CD4-positive, alpha-beta T cell treated with Interleukin-6 for 4 hours (primary cell): ENCODE measurements around the gene TMEM31.
A peak's percentile ranks its signal among the peaks of the same experiment; 100 is the strongest.

Experiments used
- DNase-seq: peaks from one replicate; pipeline ENCODE4 v3.0.0-alpha.2; 2020; ENCODE audit warnings: mixed read lengths

Gene TMEM31, protein sequence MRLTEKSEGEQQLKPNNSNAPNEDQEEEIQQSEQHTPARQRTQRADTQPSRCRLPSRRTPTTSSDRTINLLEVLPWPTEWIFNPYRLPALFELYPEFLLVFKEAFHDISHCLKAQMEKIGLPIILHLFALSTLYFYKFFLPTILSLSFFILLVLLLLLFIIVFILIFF

DNA sequence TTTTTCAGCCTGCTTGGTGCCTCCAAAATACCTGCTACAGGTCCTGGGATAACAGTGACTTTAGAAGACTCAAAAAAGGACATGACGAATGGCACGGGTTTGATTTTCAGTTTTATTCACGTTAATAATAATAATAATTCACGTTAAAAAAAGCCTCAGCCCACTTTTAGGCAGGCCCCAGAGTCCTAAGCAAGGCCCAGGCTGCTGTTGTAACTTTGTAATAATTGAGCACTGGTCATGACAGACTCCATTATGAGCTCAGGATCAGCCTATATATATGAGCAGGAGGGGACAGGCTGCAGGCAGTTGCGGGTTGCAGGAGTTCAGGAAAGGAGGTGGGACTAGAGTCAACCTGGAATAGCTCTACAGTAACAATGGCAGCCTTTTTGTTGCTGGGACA, at the start of gene TMEM31:
Gene TMEM31, plus strand, starts transcription at position 301 of the 400 bp plus-strand sequence. CDS start 1,350 bp downstream, outside the sequence.
- no peak for DNase-seq

DNA sequence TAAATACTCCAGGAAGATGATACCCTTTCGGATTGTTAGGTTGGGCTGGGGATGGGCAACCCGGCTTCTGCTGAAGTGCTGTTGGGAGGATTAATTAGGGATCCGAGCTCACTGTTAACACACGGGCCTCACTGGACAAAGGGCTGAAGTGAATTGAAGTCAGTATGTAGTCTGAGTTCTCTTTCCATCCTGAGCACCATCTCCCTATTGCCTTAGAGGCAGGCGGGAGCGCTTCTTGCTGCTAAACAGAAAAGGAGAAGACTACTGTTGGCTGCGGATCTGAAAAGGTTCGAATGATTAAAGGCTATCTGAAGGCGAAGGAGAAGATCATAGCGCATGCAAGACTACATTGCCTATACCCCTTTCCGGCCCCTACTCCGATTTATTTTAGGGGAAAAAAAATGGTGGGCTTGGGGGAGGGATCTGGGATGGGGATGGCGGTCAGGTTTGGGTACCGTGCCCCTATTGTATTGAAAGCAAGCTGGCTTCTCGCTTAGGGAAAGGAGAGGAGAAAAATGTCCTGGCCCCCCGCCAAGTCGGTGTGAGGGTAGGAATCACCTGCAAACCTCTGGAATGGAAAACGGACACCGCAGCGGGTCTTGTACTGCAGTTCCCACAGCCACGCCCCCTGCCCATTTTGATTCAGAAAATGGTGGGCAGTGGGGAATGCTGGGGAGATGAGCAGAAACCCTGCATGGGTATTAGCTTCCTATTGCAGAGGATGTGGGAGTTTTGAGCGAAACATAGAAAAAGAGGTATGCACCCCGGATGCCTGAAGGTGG, 46.5 kb upstream of the TMEM31 start:
- no peak for DNase-seq

DNA sequence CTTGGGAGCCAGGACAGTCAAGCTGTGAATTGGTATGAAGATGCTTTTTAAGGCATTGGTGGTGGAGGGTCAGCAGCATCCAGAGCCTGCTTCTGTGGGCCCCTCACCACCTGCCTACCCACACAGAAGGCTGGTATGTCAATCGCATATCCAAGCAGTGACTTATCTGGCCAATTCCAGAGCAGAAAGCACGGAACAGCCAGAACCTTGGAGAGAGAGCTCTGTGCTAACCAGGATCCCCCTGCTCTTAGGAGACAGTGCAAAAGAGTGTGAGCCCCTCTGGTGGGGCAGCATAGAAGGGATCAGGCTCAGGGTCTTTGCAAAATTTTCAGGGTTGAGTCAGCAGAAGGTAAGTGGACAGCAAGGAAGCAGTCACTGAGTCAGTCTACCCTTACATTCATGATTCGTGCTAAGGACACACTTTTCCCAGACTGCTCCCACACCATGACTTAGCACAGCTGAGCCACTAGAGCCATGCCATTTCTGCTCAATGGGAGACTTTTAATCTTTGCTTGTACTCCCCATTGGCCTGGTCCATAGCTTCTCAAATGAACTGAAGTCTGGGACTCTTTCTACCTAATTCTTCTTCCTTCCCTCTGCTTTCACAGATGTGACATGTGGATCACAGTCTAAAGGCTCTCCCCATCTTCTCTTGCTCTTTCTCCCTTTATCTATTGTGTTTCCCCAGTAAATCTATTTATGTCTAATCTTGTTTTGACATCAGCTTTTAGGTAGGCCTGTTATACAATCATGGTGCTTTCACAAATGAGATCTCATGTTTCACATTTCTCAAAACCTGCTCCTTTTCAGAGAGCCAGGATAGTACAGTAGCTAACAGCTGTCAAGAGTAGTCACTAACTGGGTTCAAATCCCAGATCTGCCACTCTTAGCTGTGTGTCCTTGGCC, 44.3 kb upstream of the TMEM31 start:
- DNase-seq = no peak

DNA sequence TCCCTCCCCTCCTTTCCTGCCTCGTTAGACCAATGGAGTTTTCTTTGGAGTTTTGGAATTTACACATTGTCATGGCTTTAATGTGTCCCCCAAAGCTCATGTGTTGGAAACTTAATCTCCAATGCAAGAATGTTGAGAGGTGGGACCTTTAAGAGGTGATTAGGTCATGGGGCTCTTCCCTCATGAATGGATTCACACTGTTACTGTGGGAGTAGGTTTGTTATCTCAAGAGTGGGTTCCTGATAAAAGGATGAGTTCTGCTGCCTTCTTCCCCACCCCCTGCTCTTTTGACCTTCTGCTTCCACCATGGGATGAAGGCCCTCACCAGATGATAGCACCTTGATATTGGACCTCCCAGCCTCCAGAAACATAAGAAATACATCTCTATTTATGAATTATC, 41.0 kb upstream of the TMEM31 start:
- no peak for DNase-seq

DNA sequence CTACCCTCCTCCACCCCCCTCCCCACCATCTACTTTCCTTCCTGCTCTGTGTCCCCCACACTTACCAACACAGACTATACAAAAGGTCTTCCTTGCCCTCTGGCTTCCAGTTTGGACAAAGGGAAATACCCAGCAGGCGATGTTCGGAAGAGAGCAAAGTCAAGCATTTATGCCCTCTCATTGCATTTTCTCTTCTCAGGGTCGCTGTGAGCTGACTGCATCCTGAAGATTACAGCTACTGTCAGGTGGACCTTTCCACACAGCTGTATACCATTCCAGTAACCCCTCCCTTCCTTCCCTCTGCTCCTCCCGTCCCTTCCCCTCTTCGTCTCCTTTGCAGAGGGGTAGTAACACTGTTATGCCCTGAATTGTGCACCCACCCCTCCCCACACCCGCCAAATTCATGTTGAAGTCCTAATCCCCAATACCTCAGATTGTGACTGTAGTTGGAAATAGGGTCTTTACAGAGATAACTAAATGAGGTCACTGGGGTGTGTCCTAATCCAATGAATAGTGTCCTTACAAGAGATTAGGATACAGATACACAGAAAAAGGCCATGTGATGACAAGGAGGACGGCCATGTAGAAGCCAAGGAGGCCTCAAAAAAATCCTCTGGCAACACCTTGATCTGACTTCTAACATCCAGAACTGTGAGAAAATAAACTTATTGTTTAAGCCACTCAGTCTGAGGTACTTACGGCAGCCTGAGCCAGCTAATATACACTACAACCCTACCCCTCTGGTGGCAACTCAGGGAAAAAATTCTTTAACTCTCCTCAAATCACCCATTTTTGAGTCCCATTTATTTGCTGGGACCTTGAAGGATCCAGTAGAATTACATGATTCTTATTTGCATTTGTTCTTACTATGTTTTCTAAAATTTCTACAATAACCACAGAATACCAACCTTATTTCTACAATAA, 35.9 kb upstream of the TMEM31 start:
- DNase-seq = no peak

DNA sequence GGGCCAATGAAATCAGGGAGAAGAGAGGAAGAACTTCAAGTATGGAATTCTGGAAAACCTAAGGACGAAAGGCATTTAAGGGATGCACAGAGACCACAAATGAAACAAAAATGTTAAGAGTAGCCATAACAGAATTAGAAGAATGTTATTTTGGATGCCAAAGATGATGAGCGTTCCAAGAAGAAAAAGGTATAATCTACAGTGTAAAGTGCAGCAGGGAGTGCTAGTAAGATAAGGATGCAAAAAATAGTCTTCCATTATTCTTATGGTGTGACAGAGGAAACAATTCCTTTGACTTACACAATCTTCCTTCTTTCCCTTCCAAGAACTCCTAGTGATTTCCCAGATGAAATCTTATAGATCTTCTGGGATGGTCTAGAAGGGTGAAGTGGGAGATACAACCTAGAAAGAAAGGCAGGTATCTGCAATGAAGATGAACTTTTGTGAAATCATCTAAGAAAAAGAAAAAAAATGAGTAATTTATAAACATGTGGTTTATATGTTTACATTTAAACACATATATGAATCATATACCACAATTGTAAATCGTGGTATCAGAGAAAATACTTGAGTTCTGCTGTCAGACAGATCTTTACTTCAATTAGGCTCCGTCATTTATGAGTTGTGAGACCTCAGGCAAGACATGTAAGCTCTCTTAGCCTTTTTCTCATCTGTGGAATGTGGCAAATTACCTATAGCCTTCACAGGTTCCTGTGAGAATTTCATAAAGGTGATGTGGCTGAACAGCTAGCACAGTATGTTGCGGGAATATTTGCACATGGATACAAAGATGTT, 32.3 kb upstream of the TMEM31 start:
- DNase-seq = no peak

DNA sequence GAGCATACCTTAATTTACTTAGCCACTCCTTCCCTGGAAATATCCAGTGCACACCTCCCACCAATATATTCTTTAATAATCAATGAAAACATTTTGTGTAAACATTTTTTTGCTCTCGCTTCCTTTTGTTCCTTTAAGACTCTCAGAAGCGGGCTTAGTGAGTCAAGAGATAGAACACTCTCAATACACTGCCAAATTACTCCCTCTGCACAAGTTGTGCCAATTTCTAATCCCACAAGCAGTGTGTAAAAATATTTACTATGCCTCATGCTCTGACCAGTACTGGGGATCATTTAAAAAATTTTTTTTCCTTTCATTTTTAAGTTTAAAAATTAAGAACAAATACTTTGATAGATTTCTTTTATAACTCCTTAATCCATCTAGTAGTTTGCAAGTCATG, 29.3 kb upstream of the TMEM31 start:
- DNase-seq = no peak

DNA sequence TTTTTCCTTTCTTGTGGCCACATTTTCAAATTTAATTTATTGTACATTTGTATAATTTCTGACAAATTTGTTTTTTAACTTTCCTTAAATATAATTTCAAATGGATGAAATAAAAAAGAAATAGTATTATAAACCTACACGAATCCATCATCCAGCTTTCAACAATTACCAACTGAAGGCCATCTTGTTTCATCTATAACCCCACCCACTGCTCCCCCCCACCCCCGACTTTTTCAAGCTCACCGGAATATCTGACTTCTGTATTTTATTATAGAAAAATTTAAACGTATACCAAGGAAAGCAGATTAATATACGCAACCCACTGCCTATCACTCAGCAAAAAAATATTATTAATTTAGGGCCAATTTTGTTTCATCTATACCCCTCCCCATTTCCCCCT, 25.3 kb upstream of the TMEM31 start:
- DNase-seq = no peak

DNA sequence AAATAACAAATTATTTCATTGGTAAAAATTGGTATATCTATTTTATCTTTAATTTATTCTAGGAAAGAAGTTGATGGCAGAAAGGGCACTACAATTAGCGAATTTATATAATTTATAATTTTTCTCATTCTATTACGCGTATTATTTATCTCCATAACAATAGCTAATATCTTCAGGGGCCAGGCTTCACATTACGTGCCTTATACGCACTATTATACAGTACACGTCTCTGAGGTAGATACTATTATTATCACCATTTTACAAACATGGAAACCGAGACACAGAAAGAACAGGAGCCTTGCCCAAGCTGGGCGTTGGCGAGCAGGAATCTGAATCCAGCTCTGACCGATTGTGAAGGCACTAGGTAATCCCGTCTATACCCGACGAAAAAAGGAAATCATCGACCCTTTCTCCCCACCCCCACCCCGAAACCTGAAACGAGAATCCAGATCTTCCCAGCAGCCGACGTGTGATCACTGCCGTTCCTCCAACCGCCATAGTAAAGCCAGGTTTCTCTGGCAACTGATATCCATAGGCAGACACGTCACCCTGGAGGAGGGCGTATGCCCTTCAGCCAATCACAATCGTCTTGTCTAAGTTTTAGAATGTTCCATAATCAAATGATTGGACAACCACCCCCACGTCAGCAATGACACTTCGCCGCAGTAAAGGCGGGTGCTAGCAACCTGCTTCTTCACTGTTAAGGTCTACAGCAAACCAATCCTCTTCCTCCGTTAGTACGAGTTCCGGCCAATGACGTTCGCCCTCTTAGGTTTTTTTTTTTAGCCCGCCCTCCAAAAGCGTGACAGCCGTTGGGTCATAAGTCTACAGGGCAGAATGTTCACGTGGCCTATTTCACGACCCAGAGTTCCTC, 24.3 kb upstream of the TMEM31 start, which contains the start of gene MORF4L2:
Gene MORF4L2, minus strand, starts transcription at position 501 of the 874 bp plus-strand sequence. CDS start 9,672 bp downstream, outside the sequence.
- peak; percentile 87 for DNase-seq

DNA sequence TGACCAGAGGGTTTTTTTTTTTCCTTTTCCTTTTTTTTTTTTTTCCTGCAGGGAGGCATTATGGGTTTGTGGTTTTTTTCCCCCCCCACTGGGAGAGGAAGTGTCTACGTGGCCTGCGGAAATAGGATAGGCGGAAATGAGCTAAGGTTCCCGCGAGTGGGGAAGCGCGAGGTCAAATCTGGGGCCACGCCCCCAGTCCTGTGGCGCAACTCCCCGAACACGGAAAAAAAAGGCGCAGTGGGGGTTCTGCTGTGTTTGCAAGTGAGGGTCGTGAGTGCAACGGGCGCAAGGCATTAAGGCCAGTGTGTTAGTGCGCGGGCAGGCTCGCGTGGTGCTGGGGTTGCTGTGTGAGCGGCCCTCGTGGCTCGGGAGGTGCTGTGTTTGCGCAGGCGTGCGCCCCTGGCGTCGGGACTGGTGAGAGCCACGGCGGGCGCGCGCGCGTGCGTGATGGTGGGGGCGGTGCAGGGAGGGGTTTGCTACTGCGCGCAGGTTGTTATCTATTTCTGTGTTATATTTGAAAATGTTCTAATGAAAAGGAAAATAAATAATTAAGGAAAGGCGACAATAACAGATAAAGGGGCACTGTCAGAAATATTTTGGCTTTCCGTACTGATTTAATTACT, 23.5 kb upstream of the TMEM31 start:
- DNase-seq = peak; percentile 90

DNA sequence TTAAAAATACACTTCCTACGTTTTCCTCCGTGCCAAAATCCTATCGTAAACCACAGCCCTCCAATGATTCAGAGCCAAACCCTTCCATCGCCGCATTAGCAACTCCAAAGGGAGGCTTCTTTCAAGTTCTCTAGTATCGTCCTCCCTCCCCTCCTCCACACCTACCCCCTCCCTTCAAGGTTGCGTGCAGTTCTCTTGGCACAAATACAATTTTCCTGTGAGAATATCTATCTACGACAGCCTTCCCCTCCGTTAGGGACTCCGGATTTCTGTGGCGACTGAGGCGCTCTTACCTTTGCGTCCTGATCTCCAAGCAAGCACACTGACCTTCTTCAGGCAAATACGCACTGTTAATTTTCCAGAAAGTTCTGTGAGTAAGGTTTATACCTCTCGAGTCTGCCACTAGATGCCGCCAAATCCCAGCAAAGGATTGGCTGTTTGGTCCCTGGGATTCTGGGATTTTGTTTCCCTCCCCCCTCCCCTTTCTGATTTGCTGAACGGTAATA, 23.0 kb upstream of the TMEM31 start:
- DNase-seq = peak; percentile 57

DNA sequence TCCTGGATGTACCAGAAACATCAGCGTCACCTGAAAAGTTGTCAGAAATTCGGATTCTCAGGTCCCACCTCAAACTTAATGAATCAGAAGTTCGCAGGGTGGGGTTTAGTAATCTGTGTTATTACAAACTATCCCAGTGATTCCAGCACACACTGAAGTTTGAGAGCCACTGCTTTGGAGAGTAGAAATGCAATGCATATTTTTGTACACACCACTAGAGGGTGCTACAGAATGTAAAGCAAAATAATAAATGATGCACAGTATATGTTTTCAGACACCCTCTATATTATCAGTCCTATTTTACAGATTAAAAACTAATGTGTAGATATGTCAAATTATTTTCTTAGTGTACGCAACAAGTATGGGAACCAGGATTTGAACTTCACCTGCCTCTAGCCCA, 21.8 kb upstream of the TMEM31 start:
- no peak for DNase-seq

DNA sequence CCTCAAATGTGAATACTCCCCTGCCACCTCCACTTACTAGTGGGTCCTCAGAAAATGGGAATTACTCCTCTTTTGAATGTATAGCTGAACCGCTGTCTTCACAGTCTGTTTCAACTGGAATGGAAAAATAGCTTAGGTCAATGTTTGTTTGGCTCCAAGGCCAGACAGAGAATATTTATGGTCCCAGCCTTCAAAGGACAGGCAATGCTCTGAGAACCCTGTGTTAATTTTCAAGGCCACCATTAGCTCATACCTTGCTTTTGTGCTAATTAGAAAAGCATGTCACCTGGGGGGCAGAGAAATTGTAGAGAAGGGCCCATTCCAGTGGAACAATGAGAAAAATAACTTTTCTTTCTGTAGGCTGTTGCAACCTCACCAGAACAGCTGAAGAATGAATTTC, 19.6 kb upstream of the TMEM31 start:
- DNase-seq = no peak

DNA sequence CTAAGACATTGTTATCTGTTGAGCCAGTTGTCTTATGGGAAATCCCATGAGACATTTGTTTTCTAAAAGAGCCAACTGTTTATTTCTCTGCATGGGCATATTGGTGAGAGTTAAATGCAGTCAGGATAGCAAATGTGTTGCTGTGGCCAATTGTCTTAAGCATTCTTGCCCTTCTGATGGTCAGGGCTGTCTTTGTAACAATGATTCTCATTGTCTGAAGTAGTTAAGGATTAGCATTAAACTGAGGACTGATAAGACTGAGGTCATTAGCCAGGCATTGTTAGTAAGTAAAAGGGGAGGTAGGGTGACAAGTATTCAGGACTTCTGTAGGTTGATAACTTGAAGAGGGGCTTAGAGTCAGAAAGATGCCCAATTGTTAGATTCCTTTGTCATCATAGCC, 13.0 kb upstream of the TMEM31 start:
- no peak for DNase-seq

DNA sequence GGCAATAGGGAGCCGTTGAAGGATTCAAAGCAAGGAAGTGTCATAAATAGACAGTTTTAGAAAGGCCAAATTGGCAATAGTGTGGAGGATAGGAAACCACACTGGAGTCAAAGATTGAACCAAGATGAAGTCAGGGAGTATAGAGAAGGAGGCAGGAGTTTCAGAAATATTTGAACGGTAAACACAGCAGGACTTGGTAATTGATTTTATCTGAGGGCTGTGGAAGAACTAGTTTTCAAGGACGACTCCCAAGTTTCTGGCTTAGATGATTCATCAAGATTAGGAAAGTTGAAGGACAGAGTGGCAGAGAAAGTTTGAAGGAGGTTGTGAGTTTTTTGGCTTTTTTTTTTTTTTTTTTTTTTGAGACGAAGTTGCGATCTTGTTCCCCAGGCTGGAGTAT, 11.5 kb upstream of the TMEM31 start:
- no peak for DNase-seq

DNA sequence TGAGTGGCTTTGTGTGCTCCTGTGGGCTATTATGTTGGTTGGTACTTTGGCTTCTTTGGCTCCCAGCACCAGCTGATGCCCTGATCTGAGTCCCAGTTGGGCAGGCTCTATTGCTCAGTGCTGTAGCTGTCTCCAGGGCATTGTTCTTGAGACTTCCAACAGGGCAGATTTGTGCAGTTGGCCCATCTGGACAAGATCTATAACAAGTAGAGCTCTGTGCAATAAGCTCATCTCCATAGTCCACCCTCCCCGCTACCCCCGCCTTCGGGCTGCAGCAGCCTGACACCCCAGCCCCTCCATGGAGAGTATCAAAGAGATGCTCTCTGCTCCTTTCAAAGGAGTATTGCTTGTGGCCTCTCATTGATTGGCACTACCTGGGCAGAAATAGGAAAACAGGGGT, 5.8 kb upstream of the TMEM31 start:
- DNase-seq = no peak

DNA sequence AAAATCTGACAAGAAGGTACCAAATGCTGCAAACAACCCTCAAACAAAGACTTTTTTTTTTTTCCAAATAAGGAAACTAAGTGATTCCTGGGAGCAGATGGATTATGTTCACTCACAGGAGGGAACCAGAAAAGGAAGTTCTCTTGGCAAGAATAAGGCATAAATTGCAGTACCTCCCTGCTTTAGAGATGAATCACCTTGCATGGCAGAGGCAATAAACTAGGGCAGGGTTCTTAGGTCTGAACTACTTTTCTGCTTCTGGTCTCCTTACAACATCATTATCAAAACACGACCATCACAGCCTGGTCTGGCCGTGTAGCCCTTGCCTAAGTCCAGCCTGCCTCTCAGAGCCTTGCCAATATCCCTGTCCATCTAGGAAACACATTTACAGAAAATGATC, 6.3 kb downstream of the TMEM31 start:
- DNase-seq = no peak

DNA sequence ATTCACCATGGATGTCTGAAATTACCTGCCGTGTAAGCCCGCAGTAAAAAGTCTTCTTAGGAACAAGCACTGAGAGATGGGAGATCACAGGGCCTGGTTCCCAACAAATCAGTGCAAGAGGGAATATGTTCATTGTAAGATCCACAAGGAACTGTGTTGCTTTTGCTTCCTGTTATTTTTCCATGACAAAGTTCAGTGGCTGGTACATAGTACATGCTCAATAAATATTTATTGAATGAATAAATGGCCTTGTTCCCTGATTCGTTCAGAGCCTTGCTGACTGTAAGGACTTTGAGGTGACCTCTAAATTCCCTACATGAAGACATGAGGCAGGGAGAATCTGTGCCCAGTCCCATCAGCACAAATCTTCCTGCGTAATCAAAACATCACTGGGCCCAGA, 7.4 kb downstream of the TMEM31 start:
- DNase-seq = no peak

DNA sequence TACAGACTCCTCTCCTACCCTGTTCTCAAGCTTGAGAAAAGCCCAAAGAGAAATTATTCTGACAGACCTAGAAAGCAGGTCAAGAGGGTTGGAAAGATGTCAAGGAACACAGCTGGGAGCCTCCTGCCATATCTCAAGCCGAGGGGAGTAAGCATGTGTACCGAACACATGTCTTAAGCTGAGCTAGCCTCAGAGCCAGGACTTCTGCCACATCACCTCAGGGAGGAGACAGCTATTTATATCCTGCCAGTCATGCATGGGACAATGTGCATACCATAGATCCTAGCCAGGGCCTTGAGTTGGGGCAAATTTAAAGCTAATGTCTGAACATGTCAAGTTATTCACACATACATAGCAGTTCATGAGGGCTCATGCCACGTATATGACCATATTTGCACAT, 11.8 kb downstream of the TMEM31 start:
- DNase-seq = no peak

DNA sequence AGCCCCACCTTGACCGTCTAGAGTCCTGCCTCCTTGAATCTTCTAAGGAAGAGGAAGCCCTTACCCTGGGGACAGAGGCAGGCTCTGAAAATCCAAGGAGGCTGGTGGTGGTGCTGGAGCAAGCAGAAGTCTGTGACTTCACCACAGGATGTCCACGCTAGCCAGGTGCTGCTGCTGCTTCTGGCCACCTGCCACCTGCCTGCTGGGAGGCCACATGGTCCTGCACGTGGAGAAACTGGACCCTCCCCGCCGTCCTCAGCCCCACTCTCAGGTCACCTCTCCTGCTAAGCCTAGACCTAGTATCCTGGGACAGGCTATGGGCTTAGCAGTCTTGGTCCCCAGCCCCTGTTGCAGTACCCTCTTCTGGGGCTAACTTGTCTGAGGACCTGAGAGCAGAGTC, 15.8 kb downstream of the TMEM31 start:
- no peak for DNase-seq
